HepG2 (cell line): ENCODE results near the gene ZNF276. TPM values are rescaled to one million over a fixed set of nuclear protein-coding genes. Genes with fewer than 3 reads are reported as not detected.

Experiments used
- AHR ChIP-seq: IDR thresholded peaks from 2 replicates; pipeline ENCODE4 v1.6.1; 2018; ENCODE audit warnings: missing genetic modification reagents, missing compliant biosample characterization
- DRAP1 ChIP-seq: IDR thresholded peaks from 2 replicates; pipeline ENCODE4 v1.6.1; 2016; ENCODE audit warnings: missing genetic modification reagents, missing compliant biosample characterization
- JUNB ChIP-seq: sonication (generic); formaldehyde crosslinking; IDR thresholded peaks from 2 replicates; pipeline ENCODE4 v1.8.0; 2022; ENCODE audit warnings: missing genetic modification reagents, mild to moderate bottlenecking, borderline replicate concordance
- KDM3A ChIP-seq: IDR thresholded peaks from 2 replicates; pipeline ENCODE4 v1.6.1; 2018; ENCODE audit warnings: low read depth, missing compliant biosample characterization
- MAX ChIP-seq: IDR thresholded peaks from 2 replicates; pipeline ENCODE4 v1.6.1; 2012; ENCODE audit warnings: inconsistent platforms
- NCOR1 ChIP-seq: fragments of 200-600 bp; sonication (generic); IDR thresholded peaks from 2 replicates; pipeline ENCODE4 v1.7.0; 2017; ENCODE audit warnings: antibody characterized with exemption, low read length, borderline replicate concordance
- NFAT5 ChIP-seq: sonication (generic); formaldehyde crosslinking; IDR thresholded peaks from 2 replicates; pipeline ENCODE4 v1.4.0; 2020; ENCODE audit warnings: missing genetic modification reagents
- SCMH1 ChIP-seq: sonication (generic); formaldehyde crosslinking; IDR thresholded peaks from 2 replicates; pipeline ENCODE4 v1.9.0; 2021; ENCODE audit warnings: missing genetic modification reagents, mild to moderate bottlenecking, borderline replicate concordance
- SETDB1 ChIP-seq: sonication (generic); formaldehyde crosslinking; IDR thresholded peaks from 2 replicates; pipeline ENCODE4 v1.5.1; 2020; ENCODE audit warnings: missing genetic modification reagents, mild to moderate bottlenecking, borderline replicate concordance
- XRCC5 ChIP-seq: fragments of 200-400 bp; formaldehyde crosslinking; optimal IDR thresholded peaks from 2 replicates; pipeline ENCODE3; 2017; ENCODE audit warnings: mild to moderate bottlenecking, low read length
- ZFP36L1 ChIP-seq: sonication (generic); formaldehyde crosslinking; IDR thresholded peaks from 2 replicates; pipeline ENCODE4 v1.8.0; 2022; ENCODE audit warnings: mild to moderate bottlenecking, missing genetic modification reagents, moderate library complexity
- ZNF251 ChIP-seq: sonication (generic); formaldehyde crosslinking; IDR thresholded peaks from 2 replicates; pipeline ENCODE4 v1.9.0; 2021; ENCODE audit warnings: mild to moderate bottlenecking, missing genetic modification reagents
- ZNF260 ChIP-seq: sonication (generic); formaldehyde crosslinking; IDR thresholded peaks from 2 replicates; pipeline ENCODE4 v1.4.0; 2020; ENCODE audit warnings: missing genetic modification reagents, low read depth, mild to moderate bottlenecking, borderline replicate concordance
- ZNF282 ChIP-seq: fragments of 450-650 bp; IDR thresholded peaks from 2 replicates; pipeline ENCODE4 v1.6.1; 2018; ENCODE audit not compliant: partially characterized antibody
- ZNF333 ChIP-seq: sonication (generic); formaldehyde crosslinking; IDR thresholded peaks from 2 replicates; pipeline ENCODE4 v1.4.0; 2020; ENCODE audit warnings: mild to moderate bottlenecking, missing genetic modification reagents, borderline replicate concordance
- ZNF510 ChIP-seq: sonication (generic); formaldehyde crosslinking; IDR thresholded peaks from 2 replicates; pipeline ENCODE4 v1.4.0; 2020; ENCODE audit warnings: low read depth, mild to moderate bottlenecking, missing genetic modification reagents
- ZNF770 ChIP-seq: sonication (generic); formaldehyde crosslinking; IDR thresholded peaks from 2 replicates; pipeline ENCODE4 v1.5.0; 2020; ENCODE audit warnings: mild to moderate bottlenecking, missing genetic modification reagents
- polyA plus RNA-seq, 8 experiments: library from polyadenylated mRNA; depleted of rRNA in 3 of 8; stranded (reverse) in 7 of 8; unstranded in 1 of 8; fragments of >200 nt; fragmentation: Illumina TruSeq in 4 of 8; extraction: Trizol in 4 of 8; gene quantifications; 2 replicates each; pipeline versions ENCODE4 v1.2.1 to v1.2.3, GENCODE V29; 2011 to 2016; ENCODE audit warnings: low read depth in 4 of 8, missing spikeins in 1 of 8, mixed read lengths in 1 of 8; ENCODE audit not compliant: insufficient read depth in 1 of 8
- total RNA-seq, 5 experiments: library from RNA; depleted of rRNA; stranded (reverse); fragments of >200 nt; fragmentation: Illumina TruSeq; extraction: Trizol; gene quantifications; 2 replicates each; pipeline ENCODE4 v1.2.3, GENCODE V29; 2016; ENCODE audit warnings: low read depth in 1 of 5
- TF ChIP-seq, protein P1 (sequence below): IDR thresholded peaks from 2 replicates; pipeline ENCODE4 v1.6.1; 2016
- TF ChIP-seq, protein P2 (sequence below): sonication (generic); formaldehyde crosslinking; IDR thresholded peaks from 2 replicates; pipeline ENCODE4 v1.8.0; 2023; ENCODE audit warnings: mild to moderate bottlenecking, missing genetic modification reagents

ZNF276 gene
- total and polyA plus RNA-seq, 2 of the 13 experiments (the other 11 are each of a cell fraction or from before 2014, with no cell fraction given), result 17.7 to 18.0 TPM

- peak; percentile 94 for TF ChIP-seq NFAT5 (CRISPR knock-in tag)
- TF ChIP-seq SCMH1 (CRISPR knock-in tag), result no peak
- TF ChIP-seq, protein P1, sequence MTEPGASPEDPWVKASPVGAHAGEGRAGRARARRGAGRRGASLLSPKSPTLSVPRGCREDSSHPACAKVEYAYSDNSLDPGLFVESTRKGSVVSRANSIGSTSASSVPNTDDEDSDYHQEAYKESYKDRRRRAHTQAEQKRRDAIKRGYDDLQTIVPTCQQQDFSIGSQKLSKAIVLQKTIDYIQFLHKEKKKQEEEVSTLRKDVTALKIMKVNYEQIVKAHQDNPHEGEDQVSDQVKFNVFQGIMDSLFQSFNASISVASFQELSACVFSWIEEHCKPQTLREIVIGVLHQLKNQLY (CRISPR knock-in tag), result peak; percentile 99
- peak; percentile 96 for TF ChIP-seq DRAP1 (CRISPR knock-in tag)
- TF ChIP-seq NCOR1, result peak; percentile 95
- TF ChIP-seq ZNF260 (CRISPR knock-in tag), result no peak
- peak; percentile 100 for TF ChIP-seq MAX
- peak; percentile 98; the same call in 1 of the 2 replicates for TF ChIP-seq KDM3A (CRISPR knock-in tag)
- no peak for TF ChIP-seq ZNF282
- no peak for TF ChIP-seq ZNF251 (CRISPR knock-in tag)
- TF ChIP-seq ZNF333 (CRISPR knock-in tag), result peak; percentile 78; the same call in 1 of the 2 replicates
- TF ChIP-seq AHR, result no peak; the same call in 1 of the 2 replicates
- TF ChIP-seq ZFP36L1 (CRISPR knock-in tag), result peak; percentile 99
- 0 out of 2 replicates have a peak, but pooled peaks have one; percentile 54 for TF ChIP-seq SETDB1 (CRISPR knock-in tag)
- peak; percentile 94 for TF ChIP-seq XRCC5
- TF ChIP-seq JUNB (CRISPR knock-in tag), result no peak
- TF ChIP-seq, protein P2, sequence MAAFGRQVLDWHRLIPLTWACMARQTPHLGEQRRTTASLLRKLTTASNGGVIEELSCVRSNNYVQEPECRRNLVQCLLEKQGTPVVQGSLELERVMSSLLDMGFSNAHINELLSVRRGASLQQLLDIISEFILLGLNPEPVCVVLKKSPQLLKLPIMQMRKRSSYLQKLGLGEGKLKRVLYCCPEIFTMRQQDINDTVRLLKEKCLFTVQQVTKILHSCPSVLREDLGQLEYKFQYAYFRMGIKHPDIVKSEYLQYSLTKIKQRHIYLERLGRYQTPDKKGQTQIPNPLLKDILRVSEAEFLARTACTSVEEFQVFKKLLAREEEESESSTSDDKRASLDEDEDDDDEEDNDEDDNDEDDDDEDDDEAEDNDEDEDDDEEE (CRISPR knock-in tag), result peak; percentile 95; the same call in 1 of the 2 replicates
- TF ChIP-seq ZNF510, result peak; percentile 96
- peak; percentile 99 for TF ChIP-seq ZNF770 (CRISPR knock-in tag)
Measured at GRCh38 chr16:89687092-89687940, 34.0 kb upstream of the ZNF276 start (continued).
